HG02678 (cell line): ENCODE data around the gene NDST4.

Experiments
- ATAC-seq: cut with Tn5 transposase; IDR thresholded peaks from one replicate; pipeline ENCODE4 v1.9.1; 2021; ENCODE audit warnings: mild to moderate bottlenecking, moderate library complexity; ENCODE audit not compliant: unreplicated experiment

The NDST4 gene

GRCh38 chr4:114807759-114808404, 305.5 kb downstream of the NDST4 start:
- ATAC-seq: peak; percentile 98

- peak; percentile 5 for ATAC-seq
These were observed 306.1 kb downstream of the NDST4 start for GRCh38 chr4:114807357-114807756.

- ATAC-seq: no peak
These were observed 321.4 kb downstream of the NDST4 start for GRCh38 chr4:114791976-114792375.

- ATAC-seq: no peak
These were observed 327.9 kb downstream of the NDST4 start for GRCh38 chr4:114785570-114785969.

- no peak for ATAC-seq
These were observed 330.2 kb downstream of the NDST4 start for GRCh38 chr4:114783215-114783595.

- ATAC-seq: no peak
These were observed 330.8 kb downstream of the NDST4 start for GRCh38 chr4:114782415-114783214.

GRCh38 chr4:114780205-114780604, 333.2 kb downstream of the NDST4 start:
- ATAC-seq: no peak
